ENCODE data around the gene RASD2.

The RASD2 gene

DNA sequence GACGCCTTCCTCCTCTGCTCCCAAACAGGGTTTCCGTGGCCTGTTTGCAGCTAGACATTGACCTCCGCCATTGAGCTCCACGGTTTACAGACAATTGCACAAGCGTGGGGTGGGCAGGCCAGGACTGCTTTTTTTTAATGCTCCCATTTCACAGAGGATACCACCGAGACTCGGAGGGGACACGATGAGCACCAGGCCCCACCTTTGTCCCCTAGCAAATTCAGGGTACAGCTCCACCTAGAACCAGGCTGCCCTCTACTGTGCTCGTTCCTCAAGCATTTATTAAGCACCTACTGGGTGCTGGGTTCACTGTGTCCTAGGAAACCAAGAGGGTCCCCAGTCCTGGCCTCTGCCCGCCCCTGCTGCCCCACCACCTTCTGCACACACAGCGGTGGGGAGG lies 12.2 kb downstream of the RASD2 start:
- in situ Hi-C loops (cut with MboI; ENCODE audit: low pct_unique_long_range_greater_than_20kb, low sequenced_read_pairs, unreplicated experiment) = no loop called here

DNA sequence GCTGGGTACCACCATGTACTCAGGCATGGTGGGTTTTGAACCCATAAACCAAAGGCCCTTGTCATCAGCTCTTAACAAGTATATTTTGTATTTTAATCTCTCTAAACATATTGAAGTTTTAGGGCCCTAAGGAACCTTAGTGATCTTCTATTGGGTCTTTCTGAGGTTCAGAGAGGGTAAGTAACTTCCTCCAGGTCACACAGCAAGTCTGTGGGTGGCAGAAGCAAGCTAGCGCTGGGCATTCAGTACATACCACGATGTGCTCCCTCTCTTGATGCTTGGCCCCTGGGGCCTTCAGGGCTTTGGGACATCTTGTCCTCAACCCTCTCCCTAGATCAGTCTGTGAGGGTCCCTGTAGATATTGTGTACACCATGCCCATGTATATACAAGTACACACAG lies 12.7 kb downstream of the RASD2 start:
- TF ChIP-seq, protein P1, sequence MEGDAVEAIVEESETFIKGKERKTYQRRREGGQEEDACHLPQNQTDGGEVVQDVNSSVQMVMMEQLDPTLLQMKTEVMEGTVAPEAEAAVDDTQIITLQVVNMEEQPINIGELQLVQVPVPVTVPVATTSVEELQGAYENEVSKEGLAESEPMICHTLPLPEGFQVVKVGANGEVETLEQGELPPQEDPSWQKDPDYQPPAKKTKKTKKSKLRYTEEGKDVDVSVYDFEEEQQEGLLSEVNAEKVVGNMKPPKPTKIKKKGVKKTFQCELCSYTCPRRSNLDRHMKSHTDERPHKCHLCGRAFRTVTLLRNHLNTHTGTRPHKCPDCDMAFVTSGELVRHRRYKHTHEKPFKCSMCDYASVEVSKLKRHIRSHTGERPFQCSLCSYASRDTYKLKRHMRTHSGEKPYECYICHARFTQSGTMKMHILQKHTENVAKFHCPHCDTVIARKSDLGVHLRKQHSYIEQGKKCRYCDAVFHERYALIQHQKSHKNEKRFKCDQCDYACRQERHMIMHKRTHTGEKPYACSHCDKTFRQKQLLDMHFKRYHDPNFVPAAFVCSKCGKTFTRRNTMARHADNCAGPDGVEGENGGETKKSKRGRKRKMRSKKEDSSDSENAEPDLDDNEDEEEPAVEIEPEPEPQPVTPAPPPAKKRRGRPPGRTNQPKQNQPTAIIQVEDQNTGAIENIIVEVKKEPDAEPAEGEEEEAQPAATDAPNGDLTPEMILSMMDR (IDR thresholded peaks at IDR 0.05; ENCODE audit: extremely low read depth, insufficient read depth, missing control alignments) = no peak
- DNase-seq (ENCODE audit: low spot score) = no peak
- in situ Hi-C loops (cut with MboI; ENCODE audit: low pct_unique_long_range_greater_than_20kb, low sequenced_read_pairs, unreplicated experiment) = no loop called here

More for the DNA sequence above, 12.2 kb downstream of the RASD2 start:
- no peak for DNase-seq (ENCODE audit: low spot score)
- TF ChIP-seq, protein P1 (IDR thresholded peaks at IDR 0.05; ENCODE audit: extremely low read depth, insufficient read depth, missing control alignments) = no peak

- TF ChIP-seq, protein P1 (IDR thresholded peaks at IDR 0.05; ENCODE audit: extremely low read depth, insufficient read depth, missing control alignments) = no peak
- in situ Hi-C loops (cut with MboI; ENCODE audit: low pct_unique_long_range_greater_than_20kb, low sequenced_read_pairs, unreplicated experiment) = no loop called here
- DNase-seq (ENCODE audit: low spot score) = no peak
Observed at GRCh38 chr22:35554297-35554845, 13.7 kb downstream of the RASD2 start.

GRCh38 chr22:35555483-35555890 lies 14.9 kb downstream of the RASD2 start:
- TF ChIP-seq, protein P1 (IDR thresholded peaks at IDR 0.05; ENCODE audit: extremely low read depth, insufficient read depth, missing control alignments) = no peak
- DNase-seq (ENCODE audit: low spot score) = no peak
- in situ Hi-C loops (cut with MboI; ENCODE audit: low pct_unique_long_range_greater_than_20kb, low sequenced_read_pairs, unreplicated experiment) = no loop called here

GRCh38 chr22:35555946-35556547 lies 15.4 kb downstream of the RASD2 start:
- TF ChIP-seq, protein P1 (IDR thresholded peaks at IDR 0.05; ENCODE audit: extremely low read depth, insufficient read depth, missing control alignments) = no peak
- DNase-seq (ENCODE audit: low spot score) = no peak
- in situ Hi-C loops (cut with MboI; ENCODE audit: low pct_unique_long_range_greater_than_20kb, low sequenced_read_pairs, unreplicated experiment) = no loop called here

- TF ChIP-seq, protein P1 (IDR thresholded peaks at IDR 0.05; ENCODE audit: extremely low read depth, insufficient read depth, missing control alignments) = no peak
- in situ Hi-C loops (cut with MboI; ENCODE audit: low pct_unique_long_range_greater_than_20kb, low sequenced_read_pairs, unreplicated experiment) = no loop called here
Observed at GRCh38 chr22:35556666-35557065, 16.0 kb downstream of the RASD2 start.

More at GRCh38 chr22:35556666-35557065, 16.0 kb downstream of the RASD2 start:
- DNase-seq (ENCODE audit: low spot score) = no peak

Measured in GM13977 (cell line).